ENCODE data around the gene OSM. TPM values are rescaled to one million over a fixed set of nuclear protein-coding genes. Genes with fewer than 3 reads are reported as not detected.

Gene OSM
- total RNA-seq, 3 donors from 2014 or later: 0.41 to 1.0 TPM; not detected in 1

DNA sequence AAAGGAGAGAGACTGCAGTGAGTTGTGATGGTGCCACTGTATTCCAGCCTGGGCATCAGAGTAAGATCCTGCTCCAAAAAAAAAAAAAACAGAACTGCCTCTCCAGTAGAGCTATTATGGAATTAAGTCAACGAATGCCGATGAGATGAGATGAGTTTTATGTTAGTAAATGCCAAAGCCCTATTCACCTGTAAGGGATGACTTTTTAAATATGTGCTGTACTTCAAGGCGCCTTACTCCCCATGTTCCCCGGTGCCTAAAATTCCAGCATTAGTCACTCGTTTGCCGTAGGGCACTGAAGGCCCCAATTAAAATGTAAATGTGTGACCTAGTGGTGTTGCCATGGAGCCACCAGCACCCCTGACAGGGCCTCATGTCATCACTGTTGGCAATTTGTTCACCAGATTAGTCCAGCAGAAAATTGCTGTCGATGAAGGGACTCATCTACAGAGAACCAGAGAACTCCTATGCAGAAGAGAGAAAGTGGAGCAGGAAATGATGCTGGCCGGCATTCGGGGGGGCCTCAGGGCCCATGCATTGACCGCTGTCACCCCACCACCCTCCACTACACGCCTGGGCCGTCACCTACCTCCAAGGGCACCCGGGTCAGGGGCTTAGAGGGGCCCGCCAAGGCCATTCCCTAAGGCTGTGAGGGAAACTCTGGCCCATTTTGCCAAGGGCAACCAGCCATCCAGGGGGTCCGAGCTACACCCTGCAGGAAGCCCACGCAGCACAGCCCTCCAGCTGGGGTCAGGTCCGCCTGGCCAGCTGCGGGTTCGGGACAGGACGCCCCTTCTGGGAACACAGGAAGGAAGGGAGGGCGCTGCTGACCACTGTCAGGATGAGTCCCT is 37.9 kb downstream of the OSM start:
- Histone ChIP-seq H3K36me3 (ENCODE audit: low read depth) (no peaks in the 10 kb centered on the region), H3K4me3 (no peak overlapping the region), H3K4me1 (ENCODE audit: low read depth) (no peaks in the 10 kb centered on the region), H3K9me3 (no peaks in the 10 kb centered on the region)
- TF ChIP-seq, protein P1, sequence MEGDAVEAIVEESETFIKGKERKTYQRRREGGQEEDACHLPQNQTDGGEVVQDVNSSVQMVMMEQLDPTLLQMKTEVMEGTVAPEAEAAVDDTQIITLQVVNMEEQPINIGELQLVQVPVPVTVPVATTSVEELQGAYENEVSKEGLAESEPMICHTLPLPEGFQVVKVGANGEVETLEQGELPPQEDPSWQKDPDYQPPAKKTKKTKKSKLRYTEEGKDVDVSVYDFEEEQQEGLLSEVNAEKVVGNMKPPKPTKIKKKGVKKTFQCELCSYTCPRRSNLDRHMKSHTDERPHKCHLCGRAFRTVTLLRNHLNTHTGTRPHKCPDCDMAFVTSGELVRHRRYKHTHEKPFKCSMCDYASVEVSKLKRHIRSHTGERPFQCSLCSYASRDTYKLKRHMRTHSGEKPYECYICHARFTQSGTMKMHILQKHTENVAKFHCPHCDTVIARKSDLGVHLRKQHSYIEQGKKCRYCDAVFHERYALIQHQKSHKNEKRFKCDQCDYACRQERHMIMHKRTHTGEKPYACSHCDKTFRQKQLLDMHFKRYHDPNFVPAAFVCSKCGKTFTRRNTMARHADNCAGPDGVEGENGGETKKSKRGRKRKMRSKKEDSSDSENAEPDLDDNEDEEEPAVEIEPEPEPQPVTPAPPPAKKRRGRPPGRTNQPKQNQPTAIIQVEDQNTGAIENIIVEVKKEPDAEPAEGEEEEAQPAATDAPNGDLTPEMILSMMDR (IDR thresholded peaks at IDR 0.05): no peak
- intact Hi-C loops (cut with DNase I, micrococcal nuclease): no loop called here
- ATAC-seq (no peak), DNase-seq (no peak)

DNA sequence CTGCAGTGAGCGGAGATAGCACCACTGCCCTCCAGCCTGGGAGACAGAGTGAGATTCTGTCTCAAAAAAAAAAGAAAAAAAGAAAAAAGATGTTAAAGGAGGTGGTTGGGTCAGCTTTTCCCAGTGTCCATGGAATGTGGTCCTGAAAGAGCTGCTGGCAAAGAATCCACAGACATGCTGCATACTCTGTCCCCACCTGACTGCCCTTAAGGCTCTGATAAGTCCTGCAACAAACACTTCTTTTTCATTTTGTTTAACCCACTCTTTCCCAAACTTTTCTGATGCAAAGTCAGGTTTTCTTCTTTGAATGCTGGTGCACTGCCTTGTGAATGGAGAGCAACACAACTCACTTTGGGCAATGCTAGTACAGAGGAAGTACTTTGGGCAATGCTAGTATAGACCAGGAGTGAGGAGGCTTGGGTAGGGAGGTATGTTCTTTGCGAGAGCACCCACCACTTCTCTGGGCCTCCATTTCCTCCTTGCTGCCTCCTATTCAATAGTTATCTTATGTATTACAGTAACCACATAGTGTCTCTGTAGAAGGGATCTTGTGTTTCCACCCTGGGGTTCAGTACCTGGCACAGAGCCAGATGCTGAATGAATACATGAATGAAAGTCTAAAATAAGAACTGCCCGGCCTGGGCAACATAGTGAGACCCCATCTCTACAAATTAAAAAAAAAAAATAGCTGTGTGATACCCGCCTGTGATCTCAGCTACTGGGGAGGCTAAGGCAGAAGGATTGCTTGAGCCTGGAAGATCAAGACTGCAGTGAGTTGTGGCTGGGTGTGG is 39.0 kb downstream of the OSM start:
- TF ChIP-seq, protein P1 (IDR thresholded peaks at IDR 0.05): no peak
- H3K4me3 ChIP-seq: no peak overlapping the region
- H3K9me3 ChIP-seq: no peaks in the 10 kb centered on the region
- no peaks in the 10 kb centered on the region for H3K36me3 ChIP-seq (ENCODE audit: low read depth)
- intact Hi-C loops (cut with DNase I, micrococcal nuclease): no loop called here
- ATAC-seq (no peak), DNase-seq (no peak)
- H3K4me1 ChIP-seq (ENCODE audit: low read depth): no peaks in the 10 kb centered on the region

DNA sequence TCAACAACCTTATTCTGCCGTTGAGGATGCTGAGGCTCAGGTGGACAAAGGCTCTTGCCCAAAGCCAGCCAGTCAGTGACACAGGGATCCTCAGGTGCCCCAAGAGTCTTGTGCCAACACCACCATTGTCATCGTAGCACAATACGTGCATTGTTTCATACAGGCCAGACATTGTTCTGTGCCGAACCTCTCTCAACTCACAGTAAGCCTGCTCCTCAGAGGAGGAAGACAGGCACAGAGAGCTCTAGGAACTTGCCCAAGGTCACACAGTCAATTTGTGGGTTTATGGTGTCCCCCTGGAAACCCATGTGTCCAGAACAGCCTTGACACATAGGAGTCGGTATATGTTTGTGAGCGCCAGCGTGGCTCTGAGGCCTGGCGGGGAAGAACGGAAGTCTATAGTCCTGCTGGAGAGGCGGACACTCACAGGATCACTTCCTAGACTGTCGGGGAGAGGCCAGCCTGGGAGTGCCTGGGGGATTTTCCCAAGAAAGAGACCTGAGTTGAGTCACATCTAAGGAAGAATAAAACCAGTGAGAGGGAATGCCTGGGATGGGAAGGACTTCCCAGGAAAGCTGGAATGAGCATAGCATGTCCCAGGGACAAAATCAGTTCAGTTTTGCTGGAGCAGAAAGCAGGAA is 40.3 kb downstream of the OSM start:
- no peaks in the 10 kb centered on the region for H3K36me3 ChIP-seq (ENCODE audit: low read depth)
- ATAC-seq (peak; percentile 63), DNase-seq (no peak)
- no peak overlapping the region for H3K4me3 ChIP-seq
- intact Hi-C loops (cut with DNase I, micrococcal nuclease): no loop called here
- H3K9me3 ChIP-seq: no peaks in the 10 kb centered on the region
- no peaks in the 10 kb centered on the region for H3K4me1 ChIP-seq (ENCODE audit: low read depth)
- TF ChIP-seq, protein P1 (IDR thresholded peaks at IDR 0.05): no peak

DNA sequence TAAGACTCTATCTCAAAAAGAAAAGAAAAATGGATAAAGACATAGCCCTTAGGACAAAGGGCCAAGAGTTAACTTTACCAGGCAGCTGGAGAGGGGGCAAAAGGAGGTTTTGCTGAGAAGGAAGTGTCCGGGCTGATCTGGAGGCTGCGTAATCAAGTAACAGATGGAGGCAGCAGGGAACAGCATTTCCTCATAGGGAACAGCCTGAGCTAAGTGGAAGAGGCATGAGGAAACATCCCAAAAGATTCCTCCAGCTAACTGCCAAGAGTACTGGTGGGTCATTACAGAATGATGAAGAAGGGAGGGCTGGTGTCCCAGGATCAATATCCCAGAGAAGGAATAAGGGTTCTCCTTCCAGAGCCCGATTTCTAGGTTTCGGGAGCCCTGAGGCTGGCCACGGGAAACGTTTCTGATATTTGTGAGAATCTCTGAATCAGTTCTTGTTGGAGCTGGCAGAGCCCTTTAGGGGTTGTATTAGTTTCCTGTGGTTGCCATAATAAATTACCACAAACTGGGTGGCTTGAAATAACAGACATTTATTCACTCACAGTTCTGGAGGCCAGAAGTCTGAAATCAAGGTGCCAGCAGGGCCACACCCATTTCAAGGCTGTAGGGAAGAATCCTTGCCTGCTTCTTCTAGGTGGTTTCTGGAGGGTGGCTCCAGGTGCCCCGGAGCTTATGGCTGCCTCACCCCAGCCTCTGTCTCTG is 41.3 kb downstream of the OSM start:
- DNase-seq (no peak), ATAC-seq (no peak)
- TF ChIP-seq, protein P1 (IDR thresholded peaks at IDR 0.05): no peak
- Histone ChIP-seq H3K9me3 (no peaks in the 10 kb centered on the region), H3K4me1 (ENCODE audit: low read depth) (no peaks in the 10 kb centered on the region), H3K36me3 (ENCODE audit: low read depth) (no peaks in the 10 kb centered on the region), H3K4me3 (no peak overlapping the region)
- intact Hi-C loops (cut with DNase I, micrococcal nuclease): no loop called here

DNA sequence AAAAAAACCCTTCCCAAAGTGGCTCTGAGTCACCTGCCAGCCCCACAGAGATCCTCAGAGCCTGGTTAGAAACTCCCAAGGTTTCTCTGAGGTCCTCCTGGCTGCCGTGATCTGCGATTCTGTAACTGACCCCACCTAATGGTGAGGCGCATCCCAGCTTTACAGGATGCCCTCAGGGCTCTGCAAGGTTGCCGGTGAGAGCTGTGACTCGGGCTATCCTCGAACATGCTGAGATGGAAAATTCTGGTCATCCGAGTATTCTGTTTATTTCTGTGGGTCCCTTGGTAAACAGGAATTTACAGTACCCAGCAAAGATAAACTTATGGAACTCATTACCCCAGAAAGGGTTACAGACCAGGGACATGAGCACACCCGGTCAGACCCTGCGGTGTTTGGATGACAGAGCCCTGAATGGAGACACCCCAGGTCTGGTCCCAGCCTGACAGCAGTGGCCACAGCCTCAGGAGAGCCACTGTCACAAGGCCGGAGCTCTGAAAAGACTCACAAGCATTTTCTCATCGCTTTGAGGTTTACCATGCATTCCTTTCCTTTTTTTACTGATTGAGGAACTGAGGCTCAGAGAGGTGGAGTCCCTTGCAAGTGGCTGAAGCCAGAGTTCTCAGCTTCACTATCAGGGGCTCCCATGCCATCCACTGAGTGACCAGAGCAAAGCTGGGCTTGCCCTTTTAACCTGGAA is 42.3 kb downstream of the OSM start:
- no peaks in the 10 kb centered on the region for H3K36me3 ChIP-seq (ENCODE audit: low read depth)
- intact Hi-C loops (cut with DNase I, micrococcal nuclease): no loop called here
- TF ChIP-seq, protein P1 (IDR thresholded peaks at IDR 0.05): no peak
- no peaks in the 10 kb centered on the region for H3K9me3 ChIP-seq
- H3K4me1 ChIP-seq (ENCODE audit: low read depth): no peaks in the 10 kb centered on the region
- DNase-seq (peak in 1 of 3 donors; percentile 5), ATAC-seq (no peak)
- H3K4me3 ChIP-seq: no peak overlapping the region
